COLO668 (cell line): ENCODE results near the gene CELA2B.
A peak's percentile ranks its signal among the peaks of the same experiment; 100 is the strongest.
"Not testable (repeated sequence)": the region's sequence is repeated elsewhere in the genome, so short reads cannot be mapped to it uniquely, and the experiment has no call there.

Experiments
- DNase-seq: peaks from one replicate; lab custom pipeline; 2025; ENCODE audit not compliant: unreplicated experiment; lab: John Stamatoyannopoulos, UW

The CELA2B gene

DNA sequence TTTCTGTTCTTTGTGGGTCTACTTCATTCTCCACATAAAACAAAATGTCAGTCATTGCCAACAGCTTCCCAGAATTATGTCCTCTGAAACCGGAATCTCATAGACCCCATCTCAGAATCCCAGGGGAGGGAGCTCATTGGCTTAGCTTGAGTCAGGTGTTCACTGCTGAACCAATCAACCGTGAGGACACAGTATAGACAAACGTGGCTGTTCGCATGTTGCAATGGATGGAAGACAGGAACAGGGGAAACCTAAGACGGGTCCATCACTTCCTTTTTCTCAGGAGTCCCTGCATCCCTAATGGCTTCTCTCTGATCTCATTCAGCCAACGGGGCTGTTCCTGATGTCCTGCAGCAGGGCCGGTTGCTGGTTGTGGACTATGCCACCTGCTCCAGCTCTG, 10.2 kb upstream of the CELA2B start:
- no peak for DNase-seq

DNA sequence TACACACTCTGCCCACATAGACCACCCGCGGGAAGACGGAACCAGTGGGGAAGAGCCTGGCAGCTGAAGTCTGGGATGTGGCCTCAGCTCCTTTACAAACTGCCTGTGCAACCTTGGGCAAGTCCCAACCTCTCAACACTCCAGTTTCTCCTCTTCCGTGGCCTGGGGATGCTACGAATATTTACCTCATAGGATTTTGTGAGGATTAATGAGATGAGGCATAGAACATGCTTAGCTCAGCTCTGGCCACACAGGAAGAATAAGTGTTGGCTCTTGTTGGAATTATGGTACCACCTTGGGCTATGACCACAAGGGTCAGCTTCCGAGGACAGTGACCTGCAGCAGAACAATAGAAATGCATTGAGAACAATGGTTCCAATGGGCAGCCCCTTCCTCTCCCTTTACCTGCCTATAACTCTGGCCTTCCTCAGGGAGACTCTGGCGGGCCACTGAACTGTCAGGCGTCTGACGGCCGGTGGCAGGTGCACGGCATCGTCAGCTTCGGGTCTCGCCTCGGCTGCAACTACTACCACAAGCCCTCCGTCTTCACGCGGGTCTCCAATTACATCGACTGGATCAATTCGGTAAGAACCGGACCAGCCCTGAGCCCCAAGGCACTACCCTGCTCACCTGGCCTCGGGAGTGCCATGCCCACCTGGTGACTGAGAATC, 8.8 kb upstream of the CELA2B start:
- DNase-seq = not testable (repeated sequence)

DNA sequence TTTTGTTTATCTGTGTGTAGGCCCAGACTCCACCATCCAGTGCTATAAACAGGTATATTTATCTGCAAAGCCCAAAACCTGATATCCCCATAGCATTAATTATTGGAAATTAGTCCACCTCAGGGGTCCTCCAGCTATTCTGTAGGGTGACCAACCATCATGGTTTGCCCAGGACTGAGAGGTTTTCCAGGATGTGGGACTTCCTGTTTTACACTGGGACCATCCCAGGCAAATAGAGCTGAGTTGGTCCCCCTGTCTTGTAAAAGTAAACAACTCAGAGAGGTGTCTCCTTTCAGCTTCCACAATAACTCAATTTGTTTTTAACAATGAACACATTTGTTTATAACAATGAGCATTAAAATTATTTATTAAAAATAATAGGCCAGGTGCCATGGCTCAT, 7.8 kb upstream of the CELA2B start:
- no peak for DNase-seq

DNA sequence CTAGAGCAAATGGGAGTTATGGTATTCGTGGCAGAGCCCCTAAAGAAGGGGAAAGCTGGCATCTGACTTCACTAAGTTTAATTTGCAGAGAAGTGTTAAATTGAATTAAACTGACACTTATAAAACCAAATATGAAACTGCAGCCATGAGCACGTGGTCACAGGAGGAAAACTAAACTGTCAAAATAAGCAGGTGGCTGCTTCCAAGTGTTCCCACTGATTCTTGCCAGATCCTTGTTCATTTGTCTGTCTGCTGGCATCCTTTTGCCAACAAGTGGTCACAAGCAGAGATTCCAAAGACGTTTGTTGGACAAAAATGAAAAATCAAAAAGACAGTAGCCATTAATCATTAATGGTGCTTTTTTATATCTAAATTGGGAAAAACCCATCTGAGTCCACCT, 6.5 kb upstream of the CELA2B start:
- no peak for DNase-seq

DNA sequence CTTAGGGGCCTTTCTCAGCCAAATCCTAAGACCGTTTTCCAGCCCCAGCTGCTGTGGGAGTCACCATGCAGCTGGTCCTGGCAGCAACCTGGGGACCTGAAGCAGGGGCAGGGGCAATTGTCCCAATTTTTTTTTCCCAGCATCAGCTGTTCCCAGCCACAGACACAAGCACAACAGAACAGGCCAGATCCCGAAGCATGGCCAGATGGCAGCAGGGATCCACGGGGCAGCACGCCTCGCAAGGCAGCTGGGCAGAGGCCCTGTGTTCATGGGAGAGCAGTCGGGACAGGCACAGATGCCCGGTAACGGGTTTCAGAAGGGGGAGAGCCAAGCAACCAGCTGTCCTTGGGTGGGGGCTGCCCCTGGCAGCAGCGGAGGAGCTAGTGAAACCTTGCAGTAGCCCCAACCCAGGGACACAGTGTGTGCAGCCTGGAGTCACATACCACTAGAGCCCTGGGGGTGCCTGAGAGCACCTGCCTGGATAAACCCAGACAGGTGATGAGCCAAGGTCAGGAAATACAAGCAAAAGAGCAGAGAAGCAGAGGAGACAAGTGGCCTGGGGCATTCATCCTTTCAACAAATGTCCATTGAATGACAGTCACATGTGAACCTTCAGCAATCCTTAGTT, 6.0 kb upstream of the CELA2B start:
- peak; percentile 77 for DNase-seq

DNA sequence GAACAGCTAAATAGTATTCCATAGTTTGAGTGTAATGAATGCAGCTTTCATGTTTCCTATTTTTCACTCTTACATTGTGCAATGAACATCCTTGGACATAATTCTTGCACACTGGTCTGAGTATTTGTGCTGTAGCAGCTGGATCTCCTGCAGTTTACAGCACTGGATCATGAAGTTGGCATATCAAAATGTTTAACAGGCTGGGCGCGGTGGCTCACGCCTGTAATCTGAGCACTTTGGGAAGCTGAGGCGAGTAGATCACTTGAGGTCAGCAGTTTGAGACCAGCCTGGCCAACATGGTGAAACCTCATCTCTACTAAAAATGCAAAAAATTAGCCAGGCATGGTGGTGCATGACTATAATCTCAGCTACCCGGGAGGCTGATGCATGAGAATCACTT, 4.8 kb upstream of the CELA2B start:
- DNase-seq = not testable (repeated sequence)

DNA sequence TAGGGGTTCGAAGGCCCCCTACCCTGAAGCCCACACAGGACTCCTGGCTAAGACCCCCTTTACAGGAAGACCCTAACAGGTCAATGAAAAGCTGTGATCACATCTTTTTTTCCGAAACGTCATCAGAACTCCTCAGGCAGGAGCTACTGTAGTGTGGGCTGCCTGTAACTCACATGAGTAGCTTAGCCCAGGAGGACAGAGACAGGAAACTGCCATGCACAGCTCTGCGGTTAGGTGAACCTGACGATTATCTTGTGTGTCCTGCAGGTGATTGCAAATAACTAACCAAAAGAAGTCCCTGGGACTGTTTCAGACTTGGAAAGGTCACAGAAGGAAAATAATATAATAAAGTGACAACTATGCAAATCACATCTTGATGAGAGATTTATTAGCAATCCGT, 4.2 kb upstream of the CELA2B start:
- DNase-seq = not testable (repeated sequence)

DNA sequence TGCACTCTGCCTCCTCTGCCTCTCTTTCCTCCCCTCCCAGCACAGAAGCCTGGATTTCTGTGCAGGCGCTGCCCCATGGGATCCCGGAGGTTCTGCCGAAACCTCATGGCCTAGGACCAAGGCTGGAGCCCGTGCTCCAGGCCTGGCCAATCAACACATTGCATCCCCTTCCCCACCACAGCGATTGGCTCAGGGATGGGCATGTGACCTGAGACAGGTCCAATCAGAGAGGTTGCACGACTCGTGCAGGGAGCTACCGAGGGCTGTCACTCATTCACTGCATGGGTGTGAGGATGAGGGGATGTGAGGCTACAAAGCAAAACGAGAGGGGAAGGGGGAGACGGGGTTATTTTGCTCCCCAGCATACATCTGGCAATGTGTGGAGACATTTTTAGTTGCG, 3.3 kb upstream of the CELA2B start:
- DNase-seq = no peak

DNA sequence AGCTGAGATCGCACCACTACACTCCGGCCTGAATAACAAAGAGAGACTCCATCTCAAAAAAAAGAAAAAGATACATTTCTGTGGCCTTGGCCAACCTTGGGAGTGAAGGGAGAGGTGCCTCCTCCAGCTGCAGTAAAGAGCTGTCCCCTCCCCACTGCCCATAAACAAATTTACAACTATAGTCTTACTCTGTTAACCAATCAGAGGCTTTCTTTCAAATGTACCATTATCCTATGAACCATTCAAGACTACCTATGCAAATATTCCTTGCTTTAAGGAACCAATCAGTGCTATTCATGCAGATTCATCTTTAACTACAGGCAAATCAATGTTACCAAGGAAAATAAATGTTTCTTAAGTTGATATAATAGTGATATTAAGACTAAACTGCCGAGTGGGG, 1.0 kb downstream of the CELA2B start:
- DNase-seq = no peak

DNA sequence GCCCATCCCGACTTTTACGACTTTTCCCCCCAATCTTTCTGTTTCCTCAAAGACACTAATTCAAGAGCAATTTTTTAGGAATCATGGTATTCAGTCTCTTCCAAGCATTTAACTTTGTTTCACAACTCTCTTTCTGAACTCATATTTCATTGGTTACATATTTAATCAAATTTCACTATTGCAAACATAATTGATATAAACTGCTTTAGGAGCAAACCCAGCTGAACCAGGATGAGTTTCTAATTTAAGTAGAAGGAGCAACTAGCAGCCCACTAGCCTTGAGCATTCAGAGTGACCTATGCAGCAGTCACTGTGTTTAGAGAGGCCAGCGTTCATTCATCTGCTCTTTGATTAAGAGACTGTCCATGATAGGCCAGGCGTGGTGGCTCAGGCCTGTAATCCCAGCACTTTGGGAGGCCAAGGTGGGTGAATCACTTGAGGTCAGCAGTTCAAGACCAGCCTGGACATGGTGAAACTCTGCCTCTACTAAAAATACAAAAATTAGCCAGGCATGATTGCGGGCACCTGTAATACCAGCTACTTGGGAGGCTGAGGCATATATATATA, 1.8 kb downstream of the CELA2B start:
- DNase-seq = no peak

DNA sequence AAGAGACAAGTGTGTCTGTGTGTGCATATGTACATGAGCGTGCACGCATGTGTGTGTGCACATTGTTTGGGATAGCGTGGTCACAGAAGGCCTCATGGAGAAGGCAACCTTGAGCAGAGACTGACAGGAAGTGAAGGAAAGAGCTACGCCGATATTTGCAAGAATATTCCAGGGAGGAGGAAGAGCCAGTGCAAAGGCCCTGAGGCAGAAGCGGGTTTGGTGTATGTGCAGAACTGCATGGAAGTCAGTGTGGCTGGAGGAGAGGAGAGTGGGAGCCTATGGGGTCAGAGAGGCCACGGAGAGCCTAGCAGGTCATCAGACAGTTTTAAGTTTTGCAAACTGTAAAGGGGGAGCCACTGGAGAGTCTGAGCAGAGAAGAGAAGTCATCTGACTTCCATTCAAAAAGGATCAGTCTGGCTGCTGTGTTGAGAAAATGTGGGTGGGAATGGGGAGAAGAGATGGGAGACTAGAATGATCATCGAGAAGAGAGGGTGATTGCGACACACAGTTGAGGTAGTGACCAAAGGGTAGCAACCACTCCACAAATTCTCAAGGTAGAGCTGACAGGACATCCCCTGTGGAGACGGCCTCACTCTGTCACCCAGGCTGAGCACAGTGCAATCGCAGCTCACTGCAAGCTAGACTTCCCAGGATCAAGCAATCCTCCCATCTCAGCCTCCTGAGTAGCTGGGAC, 3.9 kb downstream of the CELA2B start:
- DNase-seq = no peak

DNA sequence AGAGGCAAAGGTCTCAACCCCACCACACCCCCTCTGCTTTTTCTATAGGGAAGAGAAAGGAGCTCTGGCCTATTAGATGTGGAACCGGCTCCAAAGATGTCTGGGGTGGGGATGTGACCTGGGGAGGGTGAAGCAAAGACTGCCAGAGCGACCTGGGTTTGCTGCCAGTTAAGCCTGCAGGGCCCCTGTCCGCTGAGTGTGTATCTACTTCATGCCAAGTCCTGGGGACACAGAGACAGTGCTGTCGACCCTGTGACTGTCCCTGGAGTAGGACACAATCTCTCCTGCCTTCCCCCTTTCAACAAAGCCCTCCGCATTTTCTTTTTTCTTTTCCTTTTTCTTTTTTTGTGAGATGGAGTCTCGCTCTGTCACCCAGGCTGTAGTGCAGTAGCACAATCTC, 6.6 kb downstream of the CELA2B start:
- DNase-seq = not testable (repeated sequence)

DNA sequence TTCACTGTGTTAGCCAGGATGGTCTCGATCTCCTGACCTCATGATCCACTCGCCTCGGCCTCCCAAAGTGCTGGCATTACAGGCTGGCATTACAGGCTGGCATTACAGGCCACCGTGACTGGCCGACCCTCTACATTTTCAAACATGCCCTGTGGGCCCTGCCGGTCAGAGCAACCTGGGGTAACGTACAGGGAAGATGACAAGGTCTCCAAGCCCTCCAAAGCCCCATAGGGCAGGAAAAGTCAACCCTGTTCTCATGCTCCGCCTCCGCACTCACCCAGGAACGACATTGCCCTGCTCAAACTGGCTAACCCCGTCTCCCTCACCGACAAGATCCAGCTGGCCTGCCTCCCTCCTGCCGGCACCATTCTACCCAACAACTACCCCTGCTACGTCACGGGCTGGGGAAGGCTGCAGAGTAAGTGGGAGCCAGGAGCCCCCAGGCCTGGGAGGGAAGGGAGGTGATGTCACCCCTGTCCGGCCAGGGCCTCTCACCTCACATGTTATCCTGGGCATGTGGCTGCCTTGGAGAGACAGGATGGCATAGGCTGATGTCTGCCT, 7.2 kb downstream of the CELA2B start:
- DNase-seq = not testable (repeated sequence)

DNA sequence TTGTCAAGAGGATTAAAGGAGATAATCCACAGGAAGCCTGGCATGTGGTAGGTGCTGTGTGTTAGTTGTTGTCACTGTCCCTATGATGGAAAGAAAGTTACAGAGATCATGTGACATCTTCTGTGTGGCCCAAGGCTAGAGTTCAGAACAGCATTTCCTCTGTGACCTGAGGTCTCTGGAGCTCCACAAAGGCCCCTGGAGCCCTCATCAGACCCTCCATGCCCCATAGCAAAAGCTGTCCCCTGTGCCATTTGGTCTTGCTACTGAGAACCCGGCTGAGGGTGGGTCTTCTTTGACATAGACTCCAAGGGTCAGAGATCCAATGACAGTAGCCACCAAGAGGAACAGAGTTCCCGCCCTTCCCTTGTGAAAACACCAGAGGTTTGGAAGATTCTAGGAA, 8.1 kb downstream of the CELA2B start:
- DNase-seq = no peak

DNA sequence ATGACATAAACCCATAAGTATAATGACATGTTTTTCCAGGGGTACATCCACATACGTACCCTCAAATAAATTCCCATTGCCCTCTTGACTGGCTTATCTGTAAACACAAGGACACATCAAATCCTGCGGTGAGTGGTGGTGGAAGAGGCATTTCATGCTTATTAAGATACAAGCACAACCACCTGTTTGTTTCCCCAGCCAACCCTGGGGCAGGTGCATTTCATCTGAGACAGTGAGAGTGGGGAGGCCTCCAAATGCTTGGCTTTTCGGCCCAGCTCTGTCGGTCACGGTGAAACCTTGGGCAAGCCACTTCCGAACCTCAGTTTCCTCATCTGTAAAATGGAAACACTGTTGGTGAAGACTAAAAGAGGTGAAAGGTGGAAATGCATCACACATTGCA, 8.5 kb downstream of the CELA2B start:
- not testable (repeated sequence) for DNase-seq

DNA sequence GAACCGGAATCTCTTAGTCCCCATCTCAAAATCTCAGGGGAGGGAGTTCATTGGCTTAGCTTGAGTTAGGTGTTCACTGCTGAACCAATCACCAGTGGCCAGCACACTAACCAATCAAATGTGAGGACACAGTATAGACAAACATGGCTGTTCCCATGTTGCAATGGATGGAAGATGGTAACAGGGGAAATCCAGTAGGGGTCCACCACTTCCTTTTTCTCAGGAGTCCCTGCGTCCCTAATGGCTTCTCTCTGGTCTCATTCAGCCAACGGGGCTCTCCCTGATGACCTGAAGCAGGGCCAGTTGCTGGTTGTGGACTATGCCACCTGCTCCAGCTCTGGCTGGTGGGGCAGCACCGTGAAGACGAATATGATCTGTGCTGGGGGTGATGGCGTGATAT, 9.7 kb downstream of the CELA2B start:
- no peak for DNase-seq

DNA sequence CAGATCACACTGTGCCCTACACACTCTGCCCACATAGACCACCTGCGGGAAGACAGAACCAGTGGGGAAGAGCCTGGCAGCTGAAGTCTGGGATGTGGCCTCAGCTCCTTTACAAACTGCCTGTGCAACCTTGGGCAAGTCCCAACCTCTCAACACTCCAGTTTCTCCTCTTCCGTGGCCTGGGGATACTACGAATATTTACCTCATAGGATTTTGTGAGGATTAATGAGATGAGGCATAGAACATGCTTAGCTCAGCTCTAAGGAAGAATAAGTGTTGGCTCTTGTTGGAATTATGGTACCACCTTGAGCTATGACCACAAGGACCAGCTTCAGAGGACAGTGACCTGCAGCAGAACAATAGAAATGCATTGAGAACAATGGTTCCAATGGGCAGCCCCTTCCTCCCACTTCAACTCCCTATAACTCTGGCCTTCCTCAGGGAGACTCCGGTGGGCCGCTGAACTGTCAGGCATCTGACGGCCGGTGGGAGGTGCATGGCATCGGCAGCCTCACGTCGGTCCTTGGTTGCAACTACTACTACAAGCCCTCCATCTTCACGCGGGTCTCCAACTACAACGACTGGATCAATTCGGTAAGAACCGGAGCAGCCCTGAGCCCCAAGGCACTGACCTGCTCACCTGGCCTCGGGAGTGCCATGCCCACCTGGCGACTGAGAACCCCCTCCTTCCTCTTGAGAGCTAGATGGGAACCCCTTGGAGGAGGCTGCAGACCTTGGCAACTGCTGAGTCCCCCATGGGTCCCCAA, 11.1 kb downstream of the CELA2B start:
- not testable (repeated sequence) for DNase-seq

DNA sequence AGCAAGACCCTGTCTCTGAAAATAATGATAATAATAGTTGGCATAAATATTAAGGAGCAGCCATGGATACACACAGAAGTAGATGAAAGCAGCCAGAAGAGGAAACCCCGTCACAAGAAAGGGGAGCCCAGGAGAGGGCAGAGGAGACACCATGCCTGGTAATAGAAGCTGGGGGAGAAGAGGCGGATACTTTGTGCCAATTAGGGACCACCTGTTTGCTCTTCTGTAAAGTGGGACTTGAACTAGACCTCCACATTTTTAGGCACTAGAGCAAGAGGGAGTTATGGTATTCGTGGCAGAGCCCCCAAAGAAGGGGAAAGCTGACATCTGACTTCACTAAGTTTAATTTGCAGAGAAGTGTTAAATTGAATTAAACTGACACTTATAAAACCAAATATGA, 12.5 kb downstream of the CELA2B start:
- DNase-seq = no peak

DNA sequence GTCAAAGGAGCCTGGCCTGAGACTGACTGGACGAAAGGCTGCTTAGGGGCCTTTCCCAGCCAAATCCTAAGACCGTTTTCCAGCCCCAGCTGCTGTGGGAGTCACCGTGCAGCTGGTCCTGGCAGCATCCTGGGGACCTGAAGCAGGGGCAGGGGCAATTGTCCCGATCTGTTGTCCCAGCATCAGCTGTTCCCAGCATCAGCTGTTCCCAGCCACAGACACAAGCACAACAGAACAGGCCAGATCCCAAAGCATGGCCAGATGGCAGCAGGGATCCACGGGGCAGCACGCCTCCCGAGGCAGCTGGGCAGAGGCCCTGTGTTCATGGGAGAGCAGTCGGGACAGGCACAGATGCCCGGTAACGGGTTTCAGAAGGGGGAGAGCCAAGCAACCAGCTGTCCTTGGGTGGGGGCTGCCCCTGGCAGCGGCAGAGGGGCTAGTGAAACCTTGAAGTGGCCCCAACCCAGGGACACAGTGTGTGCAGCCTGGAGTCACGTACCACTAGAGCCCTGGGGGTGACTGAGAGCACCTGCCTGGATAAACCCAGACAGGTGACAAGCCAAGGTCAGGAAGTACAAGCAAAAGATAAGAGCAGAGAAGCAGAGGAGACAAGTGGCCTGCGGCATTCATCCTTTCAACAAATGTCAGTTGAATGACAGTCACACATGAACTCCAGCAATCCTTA, 13.3 kb downstream of the CELA2B start:
- peak; percentile 96 for DNase-seq

DNA sequence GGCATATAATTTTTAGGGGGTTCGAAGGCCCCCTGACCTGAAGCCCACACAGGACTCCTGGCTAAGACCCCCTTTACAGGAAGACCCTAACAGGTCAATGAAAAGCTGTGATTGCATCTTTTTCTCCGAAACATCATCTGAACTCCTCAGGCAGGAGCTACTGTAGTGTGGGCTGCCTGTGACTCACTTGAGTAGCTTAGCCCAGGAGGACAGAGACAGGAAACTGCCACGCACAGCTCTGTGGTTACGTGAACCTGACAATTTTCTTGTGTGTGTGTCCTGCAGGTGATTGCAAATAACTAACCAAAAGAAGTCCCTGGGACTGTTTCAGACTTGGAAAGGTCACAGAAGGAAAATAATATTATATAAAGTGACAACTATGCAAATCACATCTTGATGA, 15.1 kb downstream of the CELA2B start:
- not testable (repeated sequence) for DNase-seq
